Measurements from ENCODE around the gene AK9.

GRCh38 chr6:109690373-109690736, 647 bp downstream of the AK9 start:
- no peak for TF ChIP-seq CTCF (IDR thresholded peaks at IDR 0.05; ENCODE audit: poor library complexity)
- TF ChIP-seq EZH2 (IDR thresholded peaks at IDR 0.05; ENCODE audit: borderline replicate concordance), result no peak
- TF ChIP-seq EZH2phosphoT487 (IDR thresholded peaks at IDR 0.05; ENCODE audit: low read depth, severe bottlenecking, unreplicated experiment), result no peak

All from hepatocyte (in vitro differentiated cells).